MM.1S (cell line): ENCODE measurements around the gene TMEM108.

Experiments
- DNase-seq: peaks from one replicate; pipeline ENCODE4 v3.0.0-alpha.2; 2015
- H2AFZ ChIP-seq: fragments of 300-600 bp; sonication (generic); 2 replicates; pipeline ENCODE4 v1.6.0; 2016; ENCODE audit warnings: antibody characterized with exemption, low read length
- H3F3A ChIP-seq: fragments of 300-600 bp; sonication (generic); 2 replicates; pipeline ENCODE4 v1.6.1; 2016; ENCODE audit warnings: mild to moderate bottlenecking, antibody characterized with exemption, low read length, moderate library complexity, mixed read lengths; ENCODE audit not compliant: insufficient read depth
- H3K27ac ChIP-seq: fragments of 300-600 bp; sonication (generic); 2 replicates; pipeline ENCODE4 v1.5.1; 2016; ENCODE audit warnings: mild to moderate bottlenecking, low read length
- H3K27me3 ChIP-seq: fragments of 300-600 bp; sonication (generic); replicated peaks from 2 replicates; pipeline ENCODE4 v1.6.0; 2016; ENCODE audit warnings: low read length; ENCODE audit not compliant: insufficient read depth
- H3K36me3 ChIP-seq: fragments of 300-600 bp; sonication (generic); replicated peaks from 2 replicates; pipeline ENCODE4 v1.6.1; 2016; ENCODE audit warnings: mild to moderate bottlenecking, low read length, mixed read lengths; ENCODE audit not compliant: insufficient read depth
- H3K4me1 ChIP-seq: fragments of 300-600 bp; sonication (generic); 2 replicates; pipeline ENCODE4 v1.6.1; 2016; ENCODE audit warnings: low read length, mixed read lengths
- H3K4me2 ChIP-seq: fragments of 300-600 bp; sonication (generic); 2 replicates; pipeline ENCODE4 v1.6.0; 2016; ENCODE audit warnings: low read depth, low read length
- H3K4me3 ChIP-seq: fragments of 300-600 bp; sonication (generic); 2 replicates; pipeline ENCODE4 v1.5.1; 2016; ENCODE audit warnings: low read length, mixed read lengths
- H3K79me2 ChIP-seq: fragments of 300-600 bp; sonication (generic); 2 replicates; pipeline ENCODE4 v1.6.1; 2016; ENCODE audit warnings: mixed run types, low read length, mixed read lengths
- H3K9ac ChIP-seq: fragments of 300-600 bp; sonication (generic); 2 replicates; pipeline ENCODE4 v1.6.1; 2016; ENCODE audit warnings: low read length, mixed read lengths
- H3K9me2 ChIP-seq: fragments of 300-600 bp; sonication (generic); replicated peaks from 2 replicates; pipeline ENCODE4 v1.6.1; 2016; ENCODE audit warnings: mild to moderate bottlenecking, low read length, mixed read lengths; ENCODE audit not compliant: insufficient read depth
- H3K9me3 ChIP-seq: fragments of 300-600 bp; sonication (generic); replicated peaks from 2 replicates; pipeline ENCODE4 v1.6.1; 2016; ENCODE audit warnings: mild to moderate bottlenecking, low read length, mixed read lengths; ENCODE audit not compliant: insufficient read depth
- H4K20me1 ChIP-seq: fragments of 300-600 bp; sonication (generic); 2 replicates; pipeline ENCODE4 v1.6.1; 2016; ENCODE audit warnings: mild to moderate bottlenecking, low read length, moderate library complexity, mixed read lengths; ENCODE audit not compliant: insufficient read depth
- EZH2 ChIP-seq: fragments of 300-600 bp; sonication (generic); optimal IDR thresholded peaks from 2 replicates; pipeline ENCODE3; 2017; ENCODE audit warnings: low read depth, mild to moderate bottlenecking, antibody characterized with exemption, low read length, mixed read lengths
- EZH2phosphoT487 ChIP-seq: fragments of 300-600 bp; sonication (generic); IDR thresholded peaks from 2 replicates; pipeline ENCODE4 v1.6.1; 2018; ENCODE audit warnings: antibody characterized with exemption, low read length
- TF ChIP-seq, protein P1 (sequence below): fragments of 300-600 bp; sonication (generic); IDR thresholded peaks from 2 replicates; pipeline ENCODE4 v1.5.1; 2016; ENCODE audit warnings: antibody characterized with exemption, low read length, mixed read lengths

The TMEM108 gene

DNA sequence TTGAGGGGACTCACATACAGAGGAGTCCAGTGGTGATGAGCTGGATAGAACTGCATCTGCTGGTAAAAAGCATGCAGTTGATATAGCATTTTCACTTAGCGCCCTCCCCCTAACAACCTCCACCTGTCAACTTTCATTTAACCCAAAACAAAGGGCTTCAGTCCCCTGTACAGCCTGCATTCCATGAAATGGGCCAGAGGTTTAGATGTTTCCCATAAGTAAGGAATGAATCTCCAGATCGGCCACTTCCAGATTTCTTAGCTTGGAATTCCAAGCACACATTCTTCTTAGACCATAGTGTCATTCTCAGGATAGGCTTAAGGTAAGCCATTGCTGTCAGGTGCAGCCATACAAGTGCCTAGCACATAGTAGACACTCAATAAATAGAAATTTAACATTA lies 328.7 kb downstream of the TMEM108 start:
- Histone ChIP-seq H3K79me2 (no peaks in the 10 kb centered on the region), H3K27ac (no peak overlapping the region), H3K9ac (no peak overlapping the region), H4K20me1 (no peaks in the 10 kb centered on the region), H3F3A (no peaks in the 10 kb centered on the region), H3K4me3 (no peak overlapping the region), H3K9me2 (no peaks in the 10 kb centered on the region), H3K36me3 (no peaks in the 10 kb centered on the region), H3K4me2 (no peak overlapping the region), H3K27me3 (no peaks in the 10 kb centered on the region), H3K9me3 (no peaks in the 10 kb centered on the region), H3K4me1 (no peaks in the 10 kb centered on the region), H2AFZ (no peak overlapping the region)
- DNase-seq: no peak
- TF ChIP-seq, protein P1, sequence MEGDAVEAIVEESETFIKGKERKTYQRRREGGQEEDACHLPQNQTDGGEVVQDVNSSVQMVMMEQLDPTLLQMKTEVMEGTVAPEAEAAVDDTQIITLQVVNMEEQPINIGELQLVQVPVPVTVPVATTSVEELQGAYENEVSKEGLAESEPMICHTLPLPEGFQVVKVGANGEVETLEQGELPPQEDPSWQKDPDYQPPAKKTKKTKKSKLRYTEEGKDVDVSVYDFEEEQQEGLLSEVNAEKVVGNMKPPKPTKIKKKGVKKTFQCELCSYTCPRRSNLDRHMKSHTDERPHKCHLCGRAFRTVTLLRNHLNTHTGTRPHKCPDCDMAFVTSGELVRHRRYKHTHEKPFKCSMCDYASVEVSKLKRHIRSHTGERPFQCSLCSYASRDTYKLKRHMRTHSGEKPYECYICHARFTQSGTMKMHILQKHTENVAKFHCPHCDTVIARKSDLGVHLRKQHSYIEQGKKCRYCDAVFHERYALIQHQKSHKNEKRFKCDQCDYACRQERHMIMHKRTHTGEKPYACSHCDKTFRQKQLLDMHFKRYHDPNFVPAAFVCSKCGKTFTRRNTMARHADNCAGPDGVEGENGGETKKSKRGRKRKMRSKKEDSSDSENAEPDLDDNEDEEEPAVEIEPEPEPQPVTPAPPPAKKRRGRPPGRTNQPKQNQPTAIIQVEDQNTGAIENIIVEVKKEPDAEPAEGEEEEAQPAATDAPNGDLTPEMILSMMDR: no peak
- no peak for TF ChIP-seq EZH2
- TF ChIP-seq EZH2phosphoT487: no peak

DNA sequence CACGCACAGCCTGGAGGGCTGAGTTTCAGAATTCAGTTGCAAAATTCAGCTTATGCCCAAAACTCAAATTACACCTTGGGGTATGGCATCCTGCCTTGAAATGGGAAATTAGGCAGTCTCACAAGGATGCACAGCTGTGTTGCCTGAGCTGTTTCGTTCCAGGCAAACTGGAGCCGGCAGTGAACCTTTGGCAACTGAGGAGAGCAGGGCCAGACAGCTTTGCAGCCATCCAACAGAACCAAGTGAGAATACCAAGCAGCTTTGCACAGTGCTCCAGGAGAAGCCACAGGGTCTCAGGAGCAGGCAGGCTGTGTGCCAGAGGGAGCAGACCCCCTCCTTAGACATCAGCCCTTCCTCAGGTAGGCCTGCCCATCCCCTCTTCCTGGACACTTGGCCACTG lies 329.2 kb downstream of the TMEM108 start:
- H3K27me3 ChIP-seq: no peaks in the 10 kb centered on the region
- H4K20me1 ChIP-seq: no peaks in the 10 kb centered on the region
- H3K9me2 ChIP-seq: no peaks in the 10 kb centered on the region
- H3K36me3 ChIP-seq: no peaks in the 10 kb centered on the region
- TF ChIP-seq, protein P1: no peak
- TF ChIP-seq EZH2phosphoT487 (no peak), EZH2 (no peak)
- no peak overlapping the region for H3K27ac ChIP-seq
- H3F3A ChIP-seq: no peaks in the 10 kb centered on the region
- no peaks in the 10 kb centered on the region for H3K4me1 ChIP-seq
- H3K9me3 ChIP-seq: no peaks in the 10 kb centered on the region
- no peak for DNase-seq
- no peak overlapping the region for H2AFZ ChIP-seq
- H3K4me2 ChIP-seq: no peak overlapping the region
- no peak overlapping the region for H3K4me3 ChIP-seq
- H3K9ac ChIP-seq: no peak overlapping the region
- no peaks in the 10 kb centered on the region for H3K79me2 ChIP-seq

DNA sequence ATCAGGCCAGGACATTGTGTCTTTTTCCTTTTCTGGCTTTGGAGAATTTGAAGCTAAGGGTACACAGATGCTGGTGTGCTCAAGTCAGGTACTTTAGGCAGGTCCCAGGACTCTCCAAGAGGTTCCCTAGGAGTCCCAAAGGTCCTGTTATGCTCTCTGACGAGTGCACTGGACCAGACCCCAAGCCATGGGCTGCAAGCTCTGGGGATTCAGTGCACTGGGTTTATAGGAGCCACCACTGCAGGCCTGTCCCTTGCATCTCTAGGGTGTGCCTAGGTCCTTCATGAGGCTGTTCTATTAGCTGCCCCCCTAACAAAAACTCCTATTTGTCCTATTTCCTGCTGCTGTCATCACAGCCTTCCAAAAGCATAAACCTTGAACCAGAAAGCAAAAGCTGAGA lies 329.8 kb downstream of the TMEM108 start:
- TF ChIP-seq, protein P1: no peak
- TF ChIP-seq EZH2phosphoT487 (no peak), EZH2 (no peak)
- H3K36me3 ChIP-seq: no peaks in the 10 kb centered on the region
- no peaks in the 10 kb centered on the region for H3K9me3 ChIP-seq
- DNase-seq: no peak
- no peak overlapping the region for H3K27ac ChIP-seq
- no peak overlapping the region for H3K4me3 ChIP-seq
- no peak overlapping the region for H3K9ac ChIP-seq
- no peaks in the 10 kb centered on the region for H3K4me1 ChIP-seq
- H3K79me2 ChIP-seq: no peaks in the 10 kb centered on the region
- no peaks in the 10 kb centered on the region for H3K27me3 ChIP-seq
- no peaks in the 10 kb centered on the region for H4K20me1 ChIP-seq
- H2AFZ ChIP-seq: no peak overlapping the region
- no peaks in the 10 kb centered on the region for H3K9me2 ChIP-seq
- no peak overlapping the region for H3K4me2 ChIP-seq
- no peaks in the 10 kb centered on the region for H3F3A ChIP-seq
